HT-29 (cell line): ENCODE results near the gene POU2F2. TPM values are rescaled to one million over a fixed set of nuclear protein-coding genes. Genes with fewer than 3 reads are reported as not detected.
A peak's percentile ranks its signal among the peaks of the same experiment; 100 is the strongest.

ENCODE experiments used
- DNase-seq: peaks from one replicate; pipeline ENCODE4 v3.0.0-alpha.2; 2015; ENCODE audit warnings: low spot score
- total RNA-seq: library from RNA; depleted of rRNA; stranded (reverse); fragments of >200 nt; shearing (Covaris generic); gene quantifications from 2 replicates; pipeline ENCODE4 v1.2.3, GENCODE V29; 2014; rRNA removed

The POU2F2 gene
- total RNA-seq: 0.03 and 0.44 TPM in 2 replicates

DNA sequence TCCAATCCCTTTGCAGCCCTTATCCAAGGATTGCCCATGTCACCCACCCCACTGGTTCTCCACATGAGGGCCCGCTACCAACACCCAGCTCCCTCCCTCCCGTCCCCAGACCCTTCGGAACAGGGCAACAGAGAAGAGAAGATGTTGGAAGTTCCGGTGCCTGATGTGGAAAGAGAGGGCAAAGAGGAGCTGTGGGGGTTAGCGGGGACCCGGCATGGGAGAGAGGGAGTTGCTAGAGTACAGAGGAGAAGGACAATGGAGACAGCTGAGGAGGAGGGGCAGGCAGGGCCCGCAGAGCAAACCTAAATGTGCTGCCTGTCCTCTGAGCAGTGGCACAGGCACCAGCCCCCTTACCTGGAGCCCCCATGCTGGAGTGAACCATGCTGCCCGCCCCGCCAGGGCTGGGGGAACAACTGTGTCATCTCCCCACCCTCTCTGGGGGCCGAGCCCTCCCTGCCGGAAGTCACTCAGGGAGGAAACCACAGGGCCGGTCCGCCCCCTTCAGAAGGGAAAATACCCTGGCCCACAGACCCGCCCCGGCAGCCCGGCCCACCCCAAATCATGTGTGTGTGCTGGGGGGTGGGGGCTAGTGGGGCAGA is at the start of gene POU2F2:
POU2F2 (minus strand) TSS at position 417 of the 599 bp plus-strand sequence; CDS start at position 382, 35 bp downstream.
- no peak for DNase-seq

DNA sequence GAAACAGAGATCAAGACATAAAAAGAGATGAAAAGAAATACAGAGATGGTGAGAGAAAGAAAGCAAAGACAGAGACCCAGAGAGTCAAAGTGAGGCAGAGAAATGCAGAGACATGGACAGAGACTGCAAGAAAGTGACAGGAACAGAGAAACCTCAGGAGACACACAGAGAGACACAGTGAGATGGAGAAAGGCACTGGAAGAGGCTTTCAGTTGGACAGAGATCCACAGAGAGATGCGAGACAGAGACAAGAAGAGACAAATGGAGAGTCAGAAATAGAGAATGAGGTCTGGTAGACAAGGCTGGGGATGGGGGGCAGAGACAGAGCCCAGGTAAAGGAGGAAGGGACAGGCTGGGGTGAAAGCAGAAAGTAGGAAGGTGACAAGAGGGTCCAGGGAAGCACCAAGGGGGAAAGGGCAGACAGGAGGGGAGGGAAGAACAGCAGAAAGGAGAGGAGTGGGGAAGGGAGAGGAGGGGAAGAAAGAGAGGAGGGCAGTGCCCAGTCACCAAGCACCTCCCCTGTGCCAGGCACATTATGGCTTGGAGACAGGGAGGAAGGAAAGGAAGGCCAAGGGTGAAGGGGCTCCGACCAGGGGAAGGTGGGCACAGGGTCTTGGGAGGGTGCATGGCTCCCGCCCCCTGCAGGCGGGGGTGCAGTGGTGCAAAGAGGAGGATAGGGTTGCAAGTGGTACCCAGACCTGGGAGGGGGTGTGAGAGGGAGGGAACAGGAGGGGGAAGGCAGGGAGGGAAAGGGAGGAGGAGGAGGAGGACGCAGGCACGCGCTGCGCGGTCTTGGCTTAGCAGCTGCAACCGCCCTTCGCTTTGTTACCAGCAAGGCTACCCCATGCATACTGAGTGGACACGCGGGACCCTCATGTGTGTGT is 46.8 kb upstream of the POU2F2 start:
- DNase-seq: no peak

DNA sequence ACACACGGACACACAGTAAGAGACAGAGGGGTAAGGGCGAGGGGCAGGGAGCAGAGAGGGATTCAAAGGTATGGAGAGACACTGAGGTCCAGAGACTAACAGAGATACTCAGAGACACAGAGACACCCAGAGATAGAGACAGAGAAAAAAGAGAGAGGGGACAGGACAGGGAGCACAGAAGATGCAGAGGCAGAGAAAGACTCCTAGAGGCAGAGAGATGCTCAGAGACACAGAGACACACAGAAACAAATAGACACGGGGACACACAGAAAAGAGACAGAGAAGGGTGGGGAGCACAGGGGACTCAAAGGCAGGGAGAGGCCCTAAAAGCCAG is 45.4 kb upstream of the POU2F2 start:
- no peak for DNase-seq

DNA sequence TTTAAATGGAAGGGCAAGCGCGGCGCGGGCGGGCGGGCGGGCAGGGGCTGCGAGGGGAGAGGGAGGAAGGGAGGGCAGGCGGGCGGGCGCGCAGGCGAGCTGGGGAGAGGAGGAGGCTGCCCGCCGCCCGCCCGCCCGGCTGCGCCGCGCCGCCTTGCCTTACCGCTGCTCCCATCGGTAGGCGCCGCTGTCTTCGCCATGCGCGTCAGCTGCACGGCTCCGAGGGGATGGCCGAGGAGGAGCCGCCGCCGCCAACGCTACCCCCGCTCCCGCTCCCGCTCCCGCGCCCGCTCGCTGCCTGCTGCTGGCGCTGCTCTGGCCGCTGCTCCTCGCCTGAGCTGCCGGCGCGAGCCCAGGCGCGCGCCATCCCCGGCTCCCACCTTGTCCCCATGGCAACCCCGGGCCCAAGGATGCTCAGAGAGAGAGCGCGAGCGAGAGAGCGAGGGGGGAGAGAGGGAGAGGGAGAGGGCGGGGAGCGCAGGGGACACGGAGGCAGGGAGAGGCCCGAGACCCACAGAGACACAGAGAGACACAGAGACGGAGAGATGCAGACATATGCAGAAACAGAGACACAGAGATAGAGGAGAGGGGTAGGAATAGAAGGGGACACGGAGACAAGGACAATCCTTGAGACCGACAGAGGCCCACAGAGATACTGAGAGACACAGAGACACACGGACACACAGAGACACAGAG is 44.9 kb upstream of the POU2F2 start:
- peak; percentile 83 for DNase-seq

DNA sequence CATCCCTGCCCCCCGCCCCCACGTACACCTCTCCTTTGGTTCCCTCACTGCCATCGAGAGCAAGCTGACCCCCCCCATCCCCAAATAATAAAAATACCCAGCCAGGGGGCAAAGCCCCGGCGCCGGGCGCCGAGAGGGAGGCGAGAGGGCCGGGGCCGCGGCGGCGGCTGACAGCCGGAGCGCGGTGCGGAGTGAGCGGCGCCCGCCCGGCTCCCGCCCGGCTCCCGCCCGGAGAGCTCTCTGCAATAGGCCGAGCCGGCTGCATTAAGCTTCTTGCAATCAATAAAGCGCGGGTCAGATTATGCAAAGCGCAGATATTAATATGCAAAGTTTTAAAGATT is 44.4 kb upstream of the POU2F2 start:
- no peak for DNase-seq

DNA sequence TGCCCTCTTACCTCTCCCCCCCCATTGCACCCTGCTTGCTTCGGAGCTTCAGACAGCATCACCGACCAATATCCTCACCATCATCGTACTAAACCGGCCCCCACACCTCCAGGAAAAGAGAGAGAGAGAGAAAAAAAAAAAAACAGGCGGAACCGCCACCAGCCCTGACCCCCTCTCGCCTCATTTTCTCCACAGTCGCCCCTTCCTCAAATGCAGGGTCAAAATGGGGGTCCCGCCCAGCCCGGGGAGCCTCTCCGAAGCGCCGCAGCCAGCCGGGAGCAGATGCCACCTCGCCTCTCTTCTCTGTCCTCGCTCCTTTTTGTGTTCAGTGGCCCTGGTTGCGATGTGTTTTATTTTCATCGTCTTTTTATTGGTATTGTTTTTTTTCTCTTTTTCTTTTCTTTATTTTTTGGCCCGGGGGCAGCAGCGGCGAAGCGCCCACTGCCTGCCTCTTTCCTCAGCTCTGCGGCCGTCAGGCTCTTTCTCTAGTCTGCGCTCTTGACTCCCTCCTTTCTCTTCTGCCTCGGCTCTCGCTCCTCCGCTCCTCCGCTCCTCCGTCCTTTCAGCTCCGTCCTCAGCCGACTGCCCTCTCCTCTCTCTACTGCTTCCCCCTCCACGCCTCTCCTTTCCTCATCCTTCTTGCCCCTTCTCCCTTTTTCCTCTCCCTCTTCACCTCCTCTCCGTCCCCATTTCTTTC is 43.9 kb upstream of the POU2F2 start:
- DNase-seq: no peak

DNA sequence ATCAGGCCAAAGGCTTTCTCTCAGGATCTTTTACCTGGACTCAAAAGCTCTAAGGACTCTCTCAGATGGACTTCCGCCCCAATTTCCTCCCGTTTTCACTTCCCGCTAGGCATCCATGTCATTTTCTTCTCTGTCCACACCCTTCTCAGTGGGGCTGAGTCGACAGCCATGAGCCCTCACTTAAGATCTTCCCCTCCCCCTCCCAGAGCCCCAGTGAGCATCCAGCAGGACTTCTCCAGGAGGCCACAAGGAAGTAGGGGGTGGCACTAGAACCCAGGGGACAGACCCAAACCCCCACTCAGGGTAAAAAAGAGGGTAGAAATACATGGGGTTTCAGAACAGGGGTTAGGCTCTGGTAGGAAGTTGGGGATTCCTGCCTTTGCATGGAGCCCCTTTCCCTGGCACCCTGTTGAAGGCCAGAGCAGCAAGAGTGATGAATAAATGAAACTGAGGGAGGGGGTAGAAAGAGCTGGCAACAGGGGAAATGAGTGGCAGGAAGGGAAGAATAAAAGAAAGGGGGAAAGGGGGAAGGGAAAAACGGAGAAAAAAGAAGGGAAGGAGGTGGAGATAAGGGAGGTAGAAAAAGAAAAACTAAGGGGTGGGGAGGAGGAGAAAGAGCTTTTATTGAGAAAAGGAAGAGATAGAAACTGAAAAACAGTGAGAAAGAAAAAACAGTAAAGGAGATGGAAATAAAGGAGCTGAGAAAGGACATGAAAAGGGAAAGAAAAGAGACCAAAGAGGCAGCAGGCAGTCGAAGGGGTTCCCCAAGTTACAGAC is 42.9 kb upstream of the POU2F2 start:
- no peak for DNase-seq

DNA sequence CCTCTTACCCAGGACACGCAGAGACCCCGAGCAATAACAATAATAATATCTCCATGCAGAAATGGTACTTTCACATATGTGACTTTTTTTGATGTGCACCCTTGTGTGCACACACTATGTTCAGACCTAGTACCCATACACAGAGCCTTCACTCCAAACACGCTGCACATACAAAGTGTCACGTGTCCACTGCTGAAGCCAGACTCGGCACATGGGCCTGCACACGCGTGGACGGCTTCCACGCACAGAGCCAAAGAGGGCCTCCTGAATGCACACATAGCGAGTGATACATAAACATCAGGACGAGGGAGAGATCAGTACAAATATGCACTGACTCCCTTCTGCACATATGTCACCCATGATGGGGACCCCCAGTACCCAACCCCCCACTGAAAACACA is 41.9 kb upstream of the POU2F2 start:
- no peak for DNase-seq

DNA sequence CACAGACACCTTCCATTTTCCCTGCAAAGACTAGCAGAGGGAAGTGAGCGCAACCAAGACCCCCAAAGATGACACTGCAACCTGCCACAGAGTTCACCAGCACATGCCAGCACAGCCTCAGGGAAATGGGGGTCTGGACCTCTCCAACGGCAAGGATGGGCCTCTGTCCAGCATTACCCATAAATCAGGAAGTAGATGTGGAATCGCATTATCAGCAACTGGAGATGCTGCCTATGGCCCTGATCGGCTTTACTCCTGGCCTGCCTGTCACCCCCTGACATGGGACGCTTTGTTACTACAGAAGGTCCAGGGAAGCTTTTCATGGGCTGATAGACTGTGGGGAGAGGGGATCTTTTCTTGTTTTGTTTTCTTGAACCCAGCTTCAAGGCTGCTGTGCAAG is 41.4 kb upstream of the POU2F2 start:
- no peak for DNase-seq

DNA sequence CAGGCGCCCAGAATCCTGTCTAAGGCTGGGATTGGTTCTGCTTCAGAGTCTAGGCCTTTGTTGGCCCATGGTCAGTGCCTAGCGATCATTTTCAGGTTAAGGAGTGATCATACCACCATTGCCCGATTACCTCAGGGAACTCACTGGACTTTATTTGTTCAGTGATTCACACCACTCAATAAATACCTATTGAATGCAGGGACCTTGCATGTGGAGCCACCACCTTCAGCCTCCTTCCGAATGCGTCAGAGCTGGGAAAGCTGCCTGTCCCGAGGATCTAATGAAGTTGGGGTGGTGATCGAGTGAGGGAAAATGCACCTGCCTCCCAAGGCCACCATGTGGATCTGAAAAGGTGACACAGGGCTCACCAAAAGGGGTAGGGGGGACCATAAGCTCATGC is 40.0 kb upstream of the POU2F2 start:
- DNase-seq: peak; percentile 80

DNA sequence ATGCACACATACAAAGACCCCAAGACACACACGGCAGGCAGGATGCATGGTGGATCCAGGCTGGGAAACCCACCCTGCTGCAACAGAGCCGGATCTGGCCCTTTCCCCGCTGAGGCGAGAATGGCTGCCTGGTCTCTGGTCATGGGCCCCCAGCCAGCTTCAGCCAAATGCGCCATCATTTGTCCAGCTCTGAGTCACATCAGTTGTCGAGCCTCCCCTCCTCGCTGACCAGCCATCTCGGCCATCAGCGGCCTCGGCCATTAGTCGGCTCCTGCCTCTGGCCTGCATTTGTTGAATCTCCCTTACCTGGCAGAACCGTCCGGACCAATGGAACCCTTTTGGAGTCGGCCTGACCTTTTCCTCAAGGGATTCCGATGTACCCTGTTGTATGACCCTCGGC is 38.5 kb upstream of the POU2F2 start:
- no peak for DNase-seq

DNA sequence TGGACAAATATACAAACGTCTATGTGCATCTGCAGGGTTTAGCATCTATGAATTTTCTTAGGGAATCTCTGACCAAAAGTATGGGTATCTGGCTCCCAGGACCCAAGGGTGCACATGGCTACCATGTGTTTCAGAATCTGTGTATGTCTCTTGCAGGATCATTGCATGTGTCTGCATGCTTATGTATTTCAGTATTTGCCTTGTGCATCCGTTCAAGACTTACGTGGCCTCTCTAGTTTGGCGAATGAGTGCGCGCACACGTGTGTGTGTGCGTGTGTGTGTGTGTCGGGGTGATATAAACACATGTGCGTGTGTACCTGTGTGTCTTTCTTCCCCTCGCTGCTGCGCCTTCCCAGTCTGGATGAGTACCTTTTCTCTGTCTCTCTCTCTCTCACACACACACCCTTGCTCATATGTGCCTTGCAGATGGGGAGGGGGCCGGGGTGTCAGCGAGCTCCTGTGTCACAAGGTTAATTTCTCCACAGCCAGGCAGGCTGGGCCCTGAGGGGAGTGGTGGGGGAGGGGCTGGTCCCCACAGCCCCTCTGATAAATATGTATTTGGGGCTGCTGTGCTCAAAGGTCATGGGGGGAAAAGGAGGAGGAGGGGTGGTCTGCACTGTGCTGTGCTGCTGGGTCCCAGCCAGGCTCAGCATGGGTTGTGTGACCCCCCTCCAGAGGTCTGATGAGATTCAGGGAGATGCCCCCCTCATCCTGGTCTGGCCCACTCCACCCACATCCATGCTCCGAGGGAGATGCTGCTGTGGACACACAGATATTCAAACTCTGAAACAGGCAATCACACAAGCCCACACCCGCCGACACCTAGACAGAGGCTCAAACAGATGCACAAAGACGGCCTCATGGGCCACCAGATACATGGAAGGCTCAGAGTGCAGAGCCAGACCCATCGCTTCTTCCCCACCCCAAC is 37.5 kb upstream of the POU2F2 start:
- no peak for DNase-seq

DNA sequence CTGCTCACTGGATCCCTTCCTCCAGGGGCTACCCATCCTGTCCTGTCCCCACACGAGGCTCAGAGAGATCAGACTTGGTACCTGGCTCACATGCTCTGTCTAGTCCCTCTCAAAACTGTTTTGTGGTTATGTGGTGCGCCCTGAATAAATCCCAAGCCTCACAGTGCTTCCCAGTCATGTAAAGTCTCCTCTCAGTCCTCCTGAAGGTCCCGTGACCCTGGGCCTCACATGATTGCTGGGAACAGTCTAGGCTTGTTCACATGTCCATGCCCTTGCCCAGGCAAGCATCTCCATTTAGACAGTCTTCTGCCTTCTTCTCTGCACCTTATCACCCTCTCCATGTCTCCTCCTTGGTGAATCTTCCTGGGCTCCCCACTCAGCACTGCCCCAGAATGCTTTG is 36.0 kb upstream of the POU2F2 start:
- no peak for DNase-seq

DNA sequence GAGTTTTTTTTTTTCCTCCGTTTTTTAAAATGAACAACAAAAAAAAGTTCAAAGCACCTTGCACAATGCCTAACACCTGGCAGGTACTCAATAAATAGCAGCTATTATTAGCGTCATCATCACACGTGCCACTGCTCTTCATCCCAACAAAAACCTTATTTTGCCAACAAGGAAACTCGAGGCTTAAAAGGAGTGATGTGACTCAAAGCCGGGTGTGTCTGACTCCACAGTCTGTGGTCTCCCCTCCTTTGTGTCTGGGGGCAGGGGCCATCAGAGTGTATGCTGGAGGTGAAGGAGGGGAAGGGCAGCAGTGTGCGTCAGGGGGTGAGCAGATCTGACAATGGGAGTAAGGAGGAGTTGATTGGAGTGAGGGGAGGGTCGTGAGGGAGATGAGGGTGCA is 34.1 kb upstream of the POU2F2 start:
- no peak for DNase-seq

DNA sequence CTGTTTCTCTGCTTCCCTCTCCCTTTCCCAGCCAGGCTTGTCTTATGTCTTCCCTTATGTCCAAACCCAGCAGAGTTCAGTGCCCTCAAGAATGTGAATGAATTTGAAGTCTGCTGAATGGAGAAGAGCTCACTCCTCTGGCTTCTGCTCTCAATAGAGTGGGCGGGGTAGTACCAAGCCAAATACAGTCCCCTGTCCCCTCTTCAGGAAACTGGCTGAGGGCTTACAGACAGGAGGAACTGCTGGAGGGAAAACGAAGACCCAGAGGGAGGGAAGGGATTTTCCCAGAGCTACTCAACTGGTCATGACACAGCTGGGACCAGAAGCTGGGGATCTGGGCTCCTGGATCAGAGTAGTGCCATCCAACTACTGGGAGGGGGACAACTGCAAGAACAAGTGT is 32.9 kb upstream of the POU2F2 start:
- DNase-seq: no peak

DNA sequence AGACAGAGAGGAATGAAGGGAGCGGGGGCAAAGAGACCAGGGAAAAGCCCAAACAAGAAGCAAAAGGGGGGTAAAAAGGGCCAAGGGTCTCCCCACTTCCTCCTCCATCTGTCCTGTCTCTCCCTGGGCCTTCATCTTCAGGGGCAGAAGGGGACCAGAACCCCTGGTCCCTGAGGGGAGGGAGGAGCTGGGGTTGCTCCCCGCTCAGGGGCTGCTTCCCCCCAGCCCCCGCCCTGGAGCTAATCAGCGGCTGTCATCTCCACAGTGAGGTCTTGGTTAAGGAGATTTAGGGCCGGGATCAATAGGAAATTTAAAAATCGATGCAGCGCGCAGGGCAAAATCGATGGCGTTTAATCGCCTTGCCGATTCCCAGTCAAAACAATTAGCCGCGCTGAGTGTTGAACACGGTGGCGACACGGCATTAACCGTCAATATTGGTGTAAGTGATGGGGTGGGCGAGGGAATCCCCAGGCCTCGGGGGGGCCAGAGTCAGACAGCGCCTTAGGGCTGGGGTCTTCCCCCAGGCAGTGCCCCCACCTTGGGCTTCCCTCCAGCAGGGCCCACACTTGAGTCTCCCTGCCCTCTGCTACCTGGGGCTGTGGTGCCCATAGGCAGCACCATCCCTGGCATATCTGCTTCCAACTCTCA is 29.5 kb upstream of the POU2F2 start:
- no peak for DNase-seq

DNA sequence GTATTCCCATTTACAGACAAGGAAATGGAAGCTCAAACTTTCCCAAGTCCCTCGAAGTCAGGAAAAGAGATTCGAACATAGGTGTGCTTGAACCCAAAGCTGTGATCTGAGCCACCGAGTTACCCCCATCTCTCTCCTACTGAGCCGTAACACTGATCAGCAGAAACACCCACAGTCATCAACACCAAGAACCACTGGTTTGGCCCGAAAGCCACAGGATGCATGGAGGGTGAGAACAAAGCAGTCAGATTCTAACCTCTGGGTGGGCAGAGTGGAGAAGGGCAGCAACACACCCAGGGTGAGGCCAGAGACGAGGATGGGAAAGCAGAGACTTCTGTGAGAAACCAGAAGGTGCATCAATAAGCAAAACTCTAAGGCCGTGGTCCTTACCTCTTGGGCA is 27.7 kb upstream of the POU2F2 start:
- DNase-seq: no peak

DNA sequence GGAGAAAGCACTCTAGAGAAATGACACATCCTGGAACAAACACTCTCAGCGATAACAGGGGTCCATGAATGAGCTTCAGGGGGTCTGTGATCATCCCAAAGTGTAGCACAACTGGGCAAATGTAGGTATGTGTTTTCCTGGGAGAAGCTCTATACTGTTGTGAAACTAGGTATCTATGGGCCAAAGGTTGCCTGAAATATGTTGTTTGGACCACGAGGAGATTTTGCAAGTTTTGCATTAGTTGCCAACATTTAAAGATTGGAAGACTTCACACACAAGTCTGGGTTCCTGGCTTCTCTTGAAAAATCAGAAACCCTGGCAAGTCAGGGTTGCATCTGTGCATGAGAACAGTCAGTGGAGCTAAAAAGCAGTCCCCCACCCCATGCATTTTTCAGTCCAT is 26.7 kb upstream of the POU2F2 start:
- no peak for DNase-seq

DNA sequence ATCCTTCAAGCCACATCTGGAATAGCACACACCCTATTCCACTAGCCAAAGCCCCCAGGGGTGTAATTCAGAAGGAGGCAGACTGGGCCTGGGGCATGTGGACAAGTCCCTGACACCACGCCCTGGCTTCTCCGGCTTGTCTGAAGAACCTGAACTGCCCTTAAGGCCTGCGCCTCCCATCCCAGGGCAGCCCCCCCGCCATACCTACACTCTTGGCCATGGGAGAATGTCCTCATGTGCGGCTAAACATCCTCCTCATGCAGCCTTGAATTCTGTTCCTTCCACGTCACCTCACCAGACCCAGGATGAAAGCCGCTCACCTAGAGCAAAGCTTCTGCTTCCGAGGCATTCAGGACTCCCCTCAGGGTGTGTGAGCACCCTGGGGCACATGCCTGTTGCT is 24.3 kb upstream of the POU2F2 start:
- DNase-seq: no peak

DNA sequence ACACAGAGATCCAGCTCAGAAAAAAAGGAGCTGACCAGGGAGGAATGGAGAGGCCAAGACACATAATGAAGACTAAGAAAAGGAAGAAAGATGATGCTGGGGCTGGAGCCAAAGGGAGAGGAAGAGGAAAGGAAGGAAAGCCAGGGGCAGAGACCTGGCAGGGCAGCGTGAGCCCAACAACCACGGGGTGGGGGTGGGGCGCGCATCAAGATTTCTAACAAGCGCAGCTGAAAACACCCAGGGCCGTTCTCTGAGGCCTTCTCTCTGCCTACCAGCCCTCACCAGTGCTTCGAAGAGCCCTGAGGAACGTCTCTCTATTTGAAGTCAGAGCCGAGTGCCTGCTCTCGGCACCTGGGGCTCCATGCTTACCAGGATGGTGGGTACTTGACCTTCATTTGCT is 23.6 kb upstream of the POU2F2 start:
- DNase-seq: no peak
